Activated gamma-delta T cell treated with anti-CD3 and anti-CD28 coated beads, Interleukin-2, amount 50 U/mL, for 16 hours (primary cell): ENCODE measurements around the gene FASTK.

Experiments
- DNase-seq: peaks from one replicate; pipeline ENCODE4 v3.0.0-alpha.2; 2020; ENCODE audit warnings: low read depth

The FASTK gene

DNA sequence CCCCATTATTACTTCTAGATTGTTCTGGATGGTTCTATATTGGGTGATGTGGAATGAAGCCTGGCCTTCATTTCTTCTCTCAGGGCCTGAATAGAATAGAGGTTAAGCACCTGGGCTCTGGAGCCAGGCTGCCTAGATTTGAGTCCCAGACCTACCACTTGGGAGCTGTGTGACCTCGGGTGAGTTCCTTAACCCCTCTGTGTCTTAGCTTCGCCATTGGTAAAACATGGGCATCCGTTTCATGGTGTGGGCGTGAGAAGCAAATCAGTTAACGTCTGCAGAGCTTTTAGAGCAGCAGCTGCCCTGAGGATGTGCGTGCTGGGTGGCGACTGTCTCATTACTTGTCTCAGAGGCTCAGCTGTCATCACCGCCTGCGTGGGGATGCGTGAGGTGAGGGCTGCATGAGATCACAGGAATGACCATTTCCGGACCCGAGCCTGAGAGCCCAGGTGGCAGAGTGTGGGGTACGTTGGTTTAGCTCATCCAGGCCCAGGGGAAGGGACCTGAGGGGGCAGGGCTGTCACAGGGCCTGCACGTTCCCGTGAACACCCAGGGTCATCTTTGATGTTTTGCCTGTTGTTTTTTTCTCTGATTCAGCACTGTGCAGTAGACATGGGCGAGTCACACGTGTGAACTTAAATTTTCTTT, 15.3 kb upstream of the FASTK start:
- no peak for DNase-seq

- no peak for DNase-seq
Observed at GRCh38 chr7:151095123-151095797, 14.7 kb upstream of the FASTK start.

DNA sequence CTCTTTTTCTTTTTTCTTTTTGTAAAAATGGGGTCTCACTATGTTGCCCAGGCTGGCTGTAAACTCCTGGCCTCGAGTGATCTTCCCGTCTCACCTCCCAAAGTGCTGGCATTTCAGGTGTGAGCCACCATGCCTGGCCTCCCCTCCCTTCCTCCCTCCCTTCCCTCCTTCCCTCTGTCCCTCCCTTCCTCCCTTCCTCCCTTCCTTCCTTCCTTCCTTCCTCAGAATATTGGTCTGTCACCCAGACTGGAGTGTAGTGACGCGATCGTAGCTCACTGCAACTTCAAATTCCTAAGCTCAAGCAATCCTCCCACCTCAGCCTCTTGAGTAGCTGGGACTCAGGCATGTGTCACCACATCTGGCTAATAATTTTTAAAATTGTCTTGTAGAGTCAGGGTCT, 14.1 kb upstream of the FASTK start:
- DNase-seq: no peak

DNA sequence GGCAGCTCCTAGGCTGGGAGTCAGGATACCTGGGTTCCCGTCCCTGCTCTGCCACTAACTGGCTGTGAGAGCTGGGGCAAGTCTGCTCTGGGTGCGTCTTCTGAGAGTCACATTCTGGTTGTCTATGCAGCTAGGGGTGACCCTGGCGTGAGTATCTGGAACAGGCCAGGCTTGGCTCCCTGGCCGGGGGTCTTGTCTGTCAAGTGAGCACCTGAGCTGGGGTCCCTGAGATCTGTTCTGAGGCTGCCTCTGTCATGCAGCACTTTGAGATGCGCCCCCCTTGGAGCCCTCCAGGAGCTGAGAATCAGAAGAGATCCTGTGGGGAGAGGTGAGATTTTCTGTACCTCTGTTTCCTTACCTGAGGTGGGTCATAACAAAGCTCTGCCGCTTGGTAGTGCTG, 13.1 kb upstream of the FASTK start:
- no peak for DNase-seq

- no peak for DNase-seq
Observed at GRCh38 chr7:151091988-151092387, 11.4 kb upstream of the FASTK start.

DNA sequence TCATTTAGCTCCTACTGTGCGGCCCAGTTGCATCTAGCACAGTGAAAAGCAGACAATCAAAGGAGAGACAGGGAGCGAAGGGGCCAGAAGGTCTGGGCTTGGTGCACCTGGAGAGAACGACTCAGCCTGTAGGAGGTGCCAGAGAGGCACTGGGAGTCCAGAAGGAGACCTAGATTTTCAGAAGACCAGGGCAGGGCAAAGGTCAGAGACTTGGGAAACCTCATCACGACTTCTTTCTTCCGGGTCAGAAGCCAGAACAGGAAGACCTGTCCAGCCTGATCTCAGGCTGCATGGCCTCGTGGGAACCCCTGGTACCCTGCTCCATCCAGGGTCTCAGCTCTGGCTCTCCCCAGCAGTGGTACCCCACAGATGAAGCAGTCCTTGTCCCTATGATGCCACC, 10.8 kb upstream of the FASTK start:
- DNase-seq: no peak

DNA sequence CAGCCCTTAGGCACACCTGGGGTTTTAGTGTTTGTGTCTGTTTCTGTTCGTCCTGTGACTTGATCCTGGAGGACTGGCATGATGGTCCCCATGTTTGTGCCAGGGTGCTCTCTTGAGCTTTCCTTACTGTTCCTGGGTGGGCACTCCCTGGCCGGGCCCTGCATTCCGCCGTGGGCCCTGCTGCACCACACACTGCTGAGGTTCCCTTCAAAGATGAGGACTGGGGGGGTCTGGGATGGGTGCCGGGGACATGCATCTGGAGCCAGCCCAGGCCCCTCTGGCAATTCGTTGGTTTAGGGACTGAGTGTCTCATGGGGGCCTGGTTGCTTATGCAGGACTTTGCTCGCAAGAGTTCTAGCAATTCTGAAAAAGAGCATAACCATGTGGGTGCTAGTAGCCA, 10.4 kb upstream of the FASTK start:
- DNase-seq: no peak

DNA sequence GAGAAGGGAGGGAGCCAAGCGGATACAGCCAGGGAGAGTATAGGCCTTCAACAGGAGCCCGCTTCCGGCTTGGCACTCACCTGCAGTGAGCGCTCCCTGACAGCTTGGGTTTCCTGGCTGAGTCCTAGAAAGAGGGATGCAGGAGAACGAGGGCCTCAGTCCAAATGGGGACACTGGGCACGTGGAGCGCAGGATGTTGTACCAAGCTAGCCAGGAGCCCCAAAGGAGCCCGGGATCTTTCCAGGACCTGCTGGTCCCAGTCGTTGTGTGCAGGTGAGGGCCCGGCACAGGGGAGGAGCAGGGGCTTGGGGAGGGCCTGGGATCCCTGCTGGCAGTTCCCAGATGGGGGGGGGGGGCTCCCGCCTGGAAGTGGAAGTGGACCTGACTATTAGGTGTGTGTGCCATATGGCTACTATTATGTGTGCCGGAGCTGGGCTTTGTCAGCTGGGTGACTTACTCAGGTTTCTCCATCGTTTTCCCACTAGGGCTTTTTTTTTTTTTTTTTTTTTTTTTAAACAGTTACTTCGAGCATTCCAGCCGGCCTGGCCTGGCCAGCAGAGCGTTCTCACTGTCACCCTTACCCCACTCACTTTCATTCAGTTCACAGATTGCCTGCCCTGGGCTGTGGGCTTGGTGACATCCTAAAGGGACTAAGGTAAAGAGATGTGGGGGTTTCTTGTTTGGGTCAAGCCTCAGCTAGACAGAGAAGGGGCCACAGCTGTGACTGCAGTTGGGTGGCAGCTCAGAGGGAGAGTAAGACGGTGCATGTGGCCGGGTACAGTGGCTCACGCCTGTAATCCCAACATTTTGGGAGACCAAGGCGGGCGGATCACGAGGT, 9.5 kb upstream of the FASTK start:
- DNase-seq: no peak

DNA sequence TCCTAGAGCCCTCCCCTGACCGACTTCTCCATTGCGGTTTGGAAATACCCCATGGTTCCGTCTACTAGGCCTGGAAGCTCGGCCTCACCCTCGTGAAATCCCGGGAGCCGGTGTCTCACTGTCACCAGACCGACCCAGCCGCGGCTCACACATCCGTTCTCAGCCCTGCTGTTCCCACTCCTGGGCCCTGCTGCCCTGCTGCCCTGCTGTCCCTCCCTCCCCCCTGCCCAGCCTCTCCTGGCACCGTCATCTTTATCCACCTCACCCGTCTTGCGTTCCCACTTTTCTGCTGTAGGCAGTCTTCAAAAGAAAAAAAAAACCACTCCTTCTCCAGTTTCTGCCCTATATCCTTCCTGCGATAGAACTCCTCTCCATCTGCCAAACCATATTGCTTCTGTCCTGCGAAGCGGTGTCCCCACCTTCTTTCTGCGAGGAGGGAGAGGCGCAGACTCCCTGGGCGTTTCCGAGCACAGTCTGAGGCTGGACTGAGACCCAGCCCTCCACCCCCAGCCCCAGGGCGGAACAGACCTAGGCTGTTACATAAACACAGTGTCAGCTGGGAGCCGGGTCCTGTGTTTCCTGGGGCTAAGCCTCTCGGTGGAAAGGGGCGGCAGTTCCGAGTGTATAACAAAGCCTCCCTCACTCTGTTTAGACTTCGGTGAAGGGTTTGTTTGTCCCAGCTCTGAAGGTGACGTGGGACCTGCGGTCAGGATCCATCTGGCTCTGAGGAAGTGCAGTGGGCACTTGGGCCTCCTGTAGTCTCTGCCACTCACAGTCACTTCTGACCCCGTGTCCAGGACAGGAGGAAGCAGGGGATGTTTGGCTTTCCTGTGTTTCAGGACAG, 8.5 kb upstream of the FASTK start:
- DNase-seq: no peak

- no peak for DNase-seq
Observed at GRCh38 chr7:151088019-151088855, 7.6 kb upstream of the FASTK start.

- no peak for DNase-seq
Observed at GRCh38 chr7:151087245-151088018, 6.8 kb upstream of the FASTK start.

- no peak for DNase-seq
Observed at GRCh38 chr7:151086802-151087244, 6.2 kb upstream of the FASTK start.

DNA sequence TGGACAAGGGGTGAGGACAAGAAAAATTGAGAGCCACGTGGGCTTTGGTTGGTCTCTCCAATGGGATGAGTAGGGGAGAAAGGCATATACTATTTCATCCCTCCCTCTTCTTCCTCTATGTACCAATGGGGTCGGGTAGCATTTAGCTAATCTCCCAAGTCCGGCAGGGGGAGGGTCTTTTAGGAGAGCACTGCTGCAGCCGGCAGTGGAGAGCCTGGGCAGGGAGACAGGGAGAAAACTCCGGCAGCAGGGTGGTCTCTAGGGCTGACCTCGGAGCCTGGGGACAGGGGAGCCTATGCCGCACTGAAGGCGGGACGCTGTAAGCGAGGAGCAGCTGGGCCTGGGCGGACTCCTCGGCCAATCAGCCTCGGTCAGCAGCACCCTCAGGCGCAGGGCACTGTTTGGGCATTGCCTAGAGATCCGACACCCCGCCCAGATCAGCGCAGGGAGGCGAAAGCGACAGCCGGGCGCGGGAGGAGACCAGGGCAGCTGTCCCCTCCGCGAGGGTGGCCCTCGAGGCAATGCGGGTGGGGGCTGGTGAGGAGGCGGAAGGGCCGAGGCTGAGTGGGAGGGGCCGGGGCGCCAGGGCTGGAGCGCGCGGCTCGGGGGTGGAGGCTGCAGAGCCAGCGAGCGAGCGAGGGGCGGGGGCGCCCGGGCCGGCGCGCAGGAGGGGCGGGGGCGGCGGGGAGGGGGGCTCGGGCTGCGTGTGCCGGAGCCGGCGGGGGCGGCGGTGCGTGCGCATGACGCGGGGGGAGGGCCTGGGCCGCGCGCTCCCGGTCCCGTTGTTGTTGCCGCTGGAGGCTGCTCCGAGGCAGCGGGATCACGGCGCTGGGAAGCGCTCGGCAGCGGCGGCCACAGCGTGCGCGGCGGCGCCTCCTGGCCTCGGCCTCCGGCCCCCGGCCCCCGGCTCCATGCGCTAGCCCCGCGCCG, 5.3 kb upstream of the FASTK start, which contains the start of gene AGAP3:
Gene AGAP3 (plus strand): TSS at position 785 of the 930 bp plus-strand sequence. CDS start 267 bp downstream, outside the sequence.
- no peak for DNase-seq

DNA sequence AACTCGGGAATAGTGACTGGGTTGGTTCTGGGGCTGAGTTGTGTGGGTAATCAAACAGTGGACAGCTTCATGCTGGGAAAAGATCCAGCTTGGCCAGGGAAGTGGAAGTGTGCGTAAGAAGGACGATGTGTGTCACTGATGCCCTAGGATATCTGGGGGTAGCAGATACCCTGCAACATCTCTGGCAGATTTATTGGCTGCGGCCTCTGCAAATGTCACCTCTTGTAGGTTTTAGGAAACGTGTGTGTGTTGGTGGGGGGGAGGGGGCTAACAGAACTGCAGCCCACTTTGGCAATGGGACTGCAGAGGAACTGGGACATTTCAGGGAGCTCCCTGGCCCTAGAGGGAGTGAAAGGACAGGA, 4.7 kb upstream of the FASTK start:
- no peak for DNase-seq

DNA sequence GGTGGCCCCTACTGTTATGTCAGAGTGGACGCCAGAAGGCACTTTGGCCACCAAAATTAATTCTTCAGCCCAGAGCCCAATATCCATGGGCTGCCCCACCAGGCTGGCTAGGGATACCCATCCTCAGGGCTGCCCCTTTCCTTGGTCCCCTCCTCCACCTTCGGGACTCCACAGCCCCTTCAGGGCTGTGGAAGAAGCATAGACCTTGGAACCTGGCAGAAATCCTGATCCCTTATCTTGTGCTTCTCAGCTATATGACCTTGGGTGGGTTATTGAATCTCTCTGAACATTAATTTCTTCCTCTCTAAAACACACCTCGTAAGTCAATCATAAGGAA, 3.2 kb upstream of the FASTK start:
- DNase-seq: no peak

DNA sequence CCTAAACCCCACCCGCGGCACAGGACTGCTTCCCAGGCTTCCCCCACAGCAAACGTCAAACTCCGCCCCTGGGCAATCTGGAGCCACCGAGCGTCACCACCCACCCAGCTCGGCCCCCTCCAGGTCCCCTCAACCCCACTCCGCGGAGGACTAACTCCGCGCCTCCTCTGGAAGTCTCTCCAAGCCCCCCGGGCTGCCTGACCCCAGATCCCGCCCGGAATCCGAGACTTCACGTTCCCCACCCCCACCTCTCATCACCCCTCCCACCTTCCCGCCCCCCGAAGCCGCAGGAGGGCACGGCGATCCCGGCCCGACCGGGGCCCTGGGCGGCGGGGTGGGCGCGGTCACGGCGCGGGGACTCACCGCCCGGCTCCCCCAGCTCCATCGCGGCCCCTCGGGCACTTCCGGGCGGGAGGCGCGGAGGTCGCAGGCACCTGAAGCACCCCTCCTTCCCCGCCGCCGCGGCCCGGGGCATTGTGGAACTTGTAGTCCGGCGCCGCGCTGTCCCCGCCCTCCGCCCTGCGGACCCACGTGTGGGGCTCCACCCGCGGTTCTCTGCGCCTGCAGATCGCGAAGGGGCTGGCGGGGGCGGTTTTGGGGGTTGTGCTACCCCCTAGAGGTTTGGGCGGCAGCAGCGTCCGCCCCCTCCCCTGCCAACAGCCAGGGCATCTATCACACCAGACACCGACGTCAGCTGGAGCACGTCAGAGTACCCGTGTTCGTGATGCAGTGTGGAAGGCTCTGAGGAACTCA, 2.6 kb upstream of the FASTK start, which contains the start of gene TMUB1:
Gene TMUB1 (minus strand): TSS at position 423 of the 753 bp plus-strand sequence. CDS start 930 bp downstream, outside the sequence.
- peak; percentile 73 for DNase-seq

- DNase-seq: no peak
Observed at GRCh38 chr7:151082141-151083070, 1.8 kb upstream of the FASTK start.
